H9 (cell line): ENCODE measurements around the gene SLC13A5. TPM values are rescaled to one million over a fixed set of nuclear protein-coding genes. Genes with fewer than 3 reads are reported as not detected.

Experiments used
- DNase-seq: peaks from one replicate; pipeline ENCODE4 v3.0.0-alpha.2; 2017
- H2AFZ ChIP-seq: one replicate; pipeline ENCODE4 v1.6.1; 2013; ENCODE audit warnings: mild to moderate bottlenecking, low read length, control low read depth, moderate library complexity
- H2AK5ac ChIP-seq: 2 replicates; pipeline ENCODE4 v1.6.1; 2013; ENCODE audit warnings: low read length, control low read depth, mixed read lengths; ENCODE audit not compliant: insufficient read length
- H2BK120ac ChIP-seq: one replicate; pipeline ENCODE4 v1.6.1; 2013; ENCODE audit warnings: low read depth, mild to moderate bottlenecking, low read length, control low read depth, inconsistent platforms; ENCODE audit not compliant: poor library complexity, severe bottlenecking
- H2BK12ac ChIP-seq: 2 replicates; pipeline ENCODE4 v1.6.1; 2013; ENCODE audit warnings: low read length, control low read depth, mixed read lengths, low read depth; ENCODE audit not compliant: insufficient read length
- H2BK15ac ChIP-seq: 2 replicates; pipeline ENCODE4 v1.6.1; 2013; ENCODE audit warnings: low read depth, low read length, control low read depth
- H2BK20ac ChIP-seq: one replicate; pipeline ENCODE4 v1.6.1; 2013; ENCODE audit warnings: low read depth, mild to moderate bottlenecking, low read length, control low read depth, inconsistent platforms; ENCODE audit not compliant: poor library complexity, severe bottlenecking
- H2BK5ac ChIP-seq: 2 replicates; pipeline ENCODE4 v1.6.1; 2013; ENCODE audit warnings: low read length, control low read depth, mixed read lengths; ENCODE audit not compliant: insufficient read length
- H3K14ac ChIP-seq: 2 replicates; pipeline ENCODE4 v1.6.1; 2013; ENCODE audit warnings: low read length, control low read depth; ENCODE audit not compliant: insufficient read depth
- H3K18ac ChIP-seq: 2 replicates; pipeline ENCODE4 v1.6.1; 2013; ENCODE audit warnings: low read depth, mild to moderate bottlenecking, mixed read lengths, low read length, control low read depth; ENCODE audit not compliant: insufficient read length
- H3K23ac ChIP-seq: 2 replicates; pipeline ENCODE4 v1.6.1; 2013; ENCODE audit warnings: low read length, control low read depth, mixed read lengths, low read depth; ENCODE audit not compliant: insufficient read length
- H3K23me2 ChIP-seq: 2 replicates; pipeline ENCODE4 v1.6.1; 2013; ENCODE audit warnings: low read depth, mild to moderate bottlenecking, mixed read lengths, low read length, control low read depth; ENCODE audit not compliant: insufficient read length, poor library complexity, severe bottlenecking
- H3K27ac ChIP-seq: 2 replicates; pipeline ENCODE4 v1.5.1; 2013; ENCODE audit warnings: low read length, control low read depth, mixed read lengths, low read depth; ENCODE audit not compliant: insufficient read length
- H3K27me3 ChIP-seq: 2 replicates; pipeline ENCODE4 v1.6.1; 2013; ENCODE audit warnings: low read length, control low read depth, inconsistent platforms; ENCODE audit not compliant: insufficient read depth
- H3K4ac ChIP-seq: 2 replicates; pipeline ENCODE4 v1.6.1; 2013; ENCODE audit warnings: low read depth, mild to moderate bottlenecking, control low read depth, inconsistent platforms, low read length, moderate library complexity
- H3K4me1 ChIP-seq: 2 replicates; pipeline ENCODE4 v1.6.1; 2013; ENCODE audit warnings: low read length, control low read depth, inconsistent platforms; ENCODE audit not compliant: insufficient read depth
- H3K4me2 ChIP-seq: 2 replicates; pipeline ENCODE4 v1.6.1; 2013; ENCODE audit warnings: low read length, control low read depth, mixed read lengths; ENCODE audit not compliant: insufficient read length, insufficient read depth
- H3K56ac ChIP-seq: 2 replicates; pipeline ENCODE4 v1.6.1; 2013; ENCODE audit warnings: low read depth, mild to moderate bottlenecking, mixed read lengths, low read length, control low read depth; ENCODE audit not compliant: insufficient read length
- H3K79me1 ChIP-seq: 2 replicates; pipeline ENCODE4 v1.6.1; 2013; ENCODE audit warnings: low read depth, mild to moderate bottlenecking, moderate library complexity, low read length, control low read depth, inconsistent platforms; ENCODE audit not compliant: insufficient read depth, poor library complexity, severe bottlenecking
- H3K79me2 ChIP-seq: 2 replicates; pipeline ENCODE4 v1.6.1; 2013; ENCODE audit warnings: low read length, control low read depth, inconsistent platforms; ENCODE audit not compliant: insufficient read depth
- H3K9ac ChIP-seq: 2 replicates; pipeline ENCODE4 v1.6.1; 2013; ENCODE audit warnings: low read length, control low read depth, mixed read lengths; ENCODE audit not compliant: insufficient read length; ENCODE audit errors: extremely low read depth
- H3K9me3 ChIP-seq: one replicate; pipeline ENCODE4 v1.6.1; 2013; ENCODE audit warnings: low read depth, low read length, inconsistent platforms; ENCODE audit not compliant: control insufficient read depth
- H3T11ph ChIP-seq: one replicate; pipeline ENCODE4 v1.6.1; 2013; ENCODE audit warnings: mild to moderate bottlenecking, low read length, control low read depth, inconsistent platforms
- H4K20me1 ChIP-seq: one replicate; pipeline ENCODE4 v1.6.1; 2013; ENCODE audit not compliant: control insufficient read depth, insufficient read length, insufficient read depth
- H4K5ac ChIP-seq: 2 replicates; pipeline ENCODE4 v1.6.1; 2013; ENCODE audit warnings: low read depth, mild to moderate bottlenecking, mixed read lengths, low read length, control low read depth; ENCODE audit not compliant: insufficient read length
- H4K8ac ChIP-seq: replicated peaks from 2 replicates; pipeline ENCODE4 v1.6.1; 2013; ENCODE audit warnings: low read length, control low read depth, mixed read lengths, low read depth; ENCODE audit not compliant: insufficient read length
- H4K91ac ChIP-seq: 2 replicates; pipeline ENCODE4 v1.6.1; 2013; ENCODE audit warnings: low read depth, mild to moderate bottlenecking, moderate library complexity, mixed read lengths, low read length, control low read depth; ENCODE audit not compliant: insufficient read length
- H3K27ac Mint-ChIP-seq, 3 experiments: 2 replicates in 2 of 3; 3 replicates in 1 of 3; pipeline ENCODE4 v1.8.0; 2020 to 2021; ENCODE audit warnings: mixed read lengths in 3 of 3, mild to moderate bottlenecking in 1 of 3, moderate library complexity in 1 of 3
- H3K27me3 Mint-ChIP-seq: 2 replicates; pipeline ENCODE4 v1.8.0; 2021; ENCODE audit warnings: low read depth, mild to moderate bottlenecking, moderate library complexity, mixed read lengths
- H3K36me3 Mint-ChIP-seq, 3 experiments: 2 replicates in 2 of 3; 3 replicates in 1 of 3; pipeline ENCODE4 v1.8.0; 2020 to 2021; ENCODE audit warnings: low read depth in 3 of 3, mixed read lengths in 3 of 3; ENCODE audit not compliant: insufficient read depth in 1 of 3
- H3K4me1 Mint-ChIP-seq, 2 experiments: 2 replicates each; pipeline ENCODE4 v1.8.0; 2020; ENCODE audit warnings: mixed read lengths in 2 of 2
- H3K4me3 Mint-ChIP-seq, 2 experiments: 2 replicates in 1 of 2; 3 replicates in 1 of 2; pipeline ENCODE4 v1.8.0; 2020 to 2021; ENCODE audit warnings: mild to moderate bottlenecking in 2 of 2, mixed read lengths in 2 of 2, moderate library complexity in 1 of 2
- H3K9me3 Mint-ChIP-seq, 2 experiments: 2 replicates in 1 of 2; 3 replicates in 1 of 2; pipeline ENCODE4 v1.8.0; 2020; ENCODE audit warnings: mild to moderate bottlenecking in 2 of 2, mixed read lengths in 2 of 2, moderate library complexity in 1 of 2
- CTCF ChIP-seq: fragments of 200-600 bp; sonication (generic); conservative IDR thresholded peaks from 3 replicates; pipeline ENCODE4 v1.8.0; 2021; ENCODE audit warnings: antibody characterized with exemption, mild to moderate bottlenecking
- WGBS: extraction: QIAGEN DNeasy Blood & Tissue Kit; methylation state at CpG from one replicate; pipeline ENCODE4 v1.1.7; 2013; ENCODE audit warnings: missing lambda C conversion rate, low lambda C conversion rate, mixed read lengths; ENCODE audit not compliant: insufficient read length; ENCODE audit errors: extremely low coverage; 5-methylcytosine and 5-hydroxymethylcytosine counted together
- total RNA-seq: library from RNA; stranded (reverse); gene quantifications from 2 replicates; pipeline ENCODE4 v1.2.1, GENCODE V29; 2021

Gene SLC13A5
- total RNA-seq, 1 experiment from 2014 or later: 1.6 TPM

GRCh38 chr17:6683081-6683684 lies 30.0 kb downstream of the SLC13A5 start:
- Histone ChIP-seq H4K5ac (no peak overlapping the region), H3K4me2 (no peak overlapping the region), H3K79me2 (no peaks in the 10 kb centered on the region), H4K20me1 (no peaks in the 10 kb centered on the region), H3K18ac (no peak overlapping the region), H3K79me1 (no peaks in the 10 kb centered on the region), H3K27ac (no peak overlapping the region), H4K8ac (no peak overlapping the region), H3K56ac (no peak overlapping the region), H3K27me3 (no peaks in the 10 kb centered on the region), H3K14ac (no peak overlapping the region), H3K23ac (no peak overlapping the region), H3T11ph (no peak overlapping the region), H2BK120ac (no peak overlapping the region), H3K4ac (no peak overlapping the region), H2BK5ac (no peak overlapping the region), H3K9me3 (no peaks in the 10 kb centered on the region), H3K4me1 (no peaks in the 10 kb centered on the region), H2AFZ (no peak overlapping the region), H2AK5ac (no peak overlapping the region), H2BK20ac (no peak overlapping the region), H2BK15ac (no peak overlapping the region), H4K91ac (no peak overlapping the region), H3K9ac (no peak overlapping the region), H3K23me2 (no peaks in the 10 kb centered on the region), H2BK12ac (no peak overlapping the region)
- no peak overlapping the region for H3K27ac Mint-ChIP-seq
- no peak for TF ChIP-seq CTCF
- no peaks in the 10 kb centered on the region for H3K4me1 Mint-ChIP-seq
- no peaks in the 10 kb centered on the region; a peak in 1 of 5 replicates for H3K9me3 Mint-ChIP-seq
- no peaks in the 10 kb centered on the region for H3K36me3 Mint-ChIP-seq
- no CpG with 5 or more reads among the region's 3 CpGs for WGBS
- peaks cover 9% of the 10 kb centered on the region for H3K27me3 Mint-ChIP-seq
- DNase-seq: no peak
- H3K4me3 Mint-ChIP-seq: no peak overlapping the region
